ENCODE data around the gene CCDC33.

DNA sequence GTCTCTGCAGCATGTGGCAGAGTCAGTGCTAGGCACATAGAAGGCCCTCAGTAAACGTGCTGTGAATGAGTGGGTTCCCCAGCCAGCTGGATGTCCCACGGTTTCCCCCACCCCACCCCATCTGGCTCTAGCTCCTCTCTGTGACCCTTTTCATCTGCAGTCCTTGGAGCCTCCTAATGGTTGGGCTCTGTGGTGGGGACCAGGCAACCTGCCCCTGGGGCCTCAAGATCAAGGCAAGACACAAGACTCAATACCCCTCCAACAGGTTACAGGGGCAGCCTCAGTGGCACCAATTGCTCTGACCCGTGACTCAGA is 148.4 kb downstream of the CCDC33 start:
- no peak for TF ChIP-seq EGR1 (IDR thresholded peaks at IDR 0.05)
- TF ChIP-seq RAD21 (IDR thresholded peaks at IDR 0.05; ENCODE audit: low read depth): no peak
